ENCODE measurements around the gene RGS9.

RGS9 gene

DNA sequence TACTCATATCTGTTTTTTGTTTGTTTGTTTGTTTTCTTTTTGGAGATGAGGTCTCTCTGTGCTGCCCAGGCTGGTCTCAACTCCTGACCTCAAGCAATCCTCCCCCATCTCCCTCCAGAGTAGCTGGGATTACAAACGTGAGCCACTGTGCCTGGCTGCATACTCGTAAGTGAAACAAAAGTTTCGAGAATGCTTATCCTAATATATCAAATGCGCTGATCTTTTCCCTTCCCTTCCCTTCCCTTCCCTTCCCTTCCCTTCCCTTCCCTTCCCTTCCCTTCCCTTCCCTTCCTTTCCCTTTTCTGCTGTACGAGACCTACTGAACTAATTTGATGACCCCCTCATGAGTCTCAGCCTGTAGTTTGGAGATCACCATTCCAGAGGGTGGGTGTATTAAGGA lies 122.1 kb downstream of the RGS9 start:
- DNase-seq (ENCODE audit: low read depth in 3 of 3), result no peak

GRCh38 chr17:65259696-65260485 lies 122.7 kb downstream of the RGS9 start:
- no peak for DNase-seq (ENCODE audit: low read depth in 3 of 3)

GRCh38 chr17:65260626-65261025 lies 123.5 kb downstream of the RGS9 start:
- DNase-seq (ENCODE audit: low read depth in 3 of 3), result no peak

DNA sequence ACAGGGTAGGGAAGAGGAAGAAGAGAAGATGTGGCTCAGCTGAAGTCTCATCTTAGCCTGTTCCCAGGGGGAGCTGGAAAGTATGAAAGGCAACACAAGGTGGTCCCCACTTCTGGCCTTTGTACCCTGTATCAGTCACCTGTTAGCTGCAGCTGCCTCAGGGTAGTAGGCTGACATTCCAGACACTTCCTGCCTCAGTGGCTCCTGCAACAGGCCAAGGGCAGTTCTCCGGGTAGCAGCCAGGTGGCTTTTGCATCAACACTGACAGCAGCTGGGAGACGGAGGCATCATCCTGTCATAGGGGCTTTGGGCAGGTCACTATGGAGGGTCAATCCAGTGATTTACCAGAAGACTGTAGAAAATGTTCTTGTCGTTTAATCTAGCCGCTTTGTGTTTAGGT lies 124.0 kb downstream of the RGS9 start:
- no peak for DNase-seq (ENCODE audit: low read depth in 3 of 3)

DNA sequence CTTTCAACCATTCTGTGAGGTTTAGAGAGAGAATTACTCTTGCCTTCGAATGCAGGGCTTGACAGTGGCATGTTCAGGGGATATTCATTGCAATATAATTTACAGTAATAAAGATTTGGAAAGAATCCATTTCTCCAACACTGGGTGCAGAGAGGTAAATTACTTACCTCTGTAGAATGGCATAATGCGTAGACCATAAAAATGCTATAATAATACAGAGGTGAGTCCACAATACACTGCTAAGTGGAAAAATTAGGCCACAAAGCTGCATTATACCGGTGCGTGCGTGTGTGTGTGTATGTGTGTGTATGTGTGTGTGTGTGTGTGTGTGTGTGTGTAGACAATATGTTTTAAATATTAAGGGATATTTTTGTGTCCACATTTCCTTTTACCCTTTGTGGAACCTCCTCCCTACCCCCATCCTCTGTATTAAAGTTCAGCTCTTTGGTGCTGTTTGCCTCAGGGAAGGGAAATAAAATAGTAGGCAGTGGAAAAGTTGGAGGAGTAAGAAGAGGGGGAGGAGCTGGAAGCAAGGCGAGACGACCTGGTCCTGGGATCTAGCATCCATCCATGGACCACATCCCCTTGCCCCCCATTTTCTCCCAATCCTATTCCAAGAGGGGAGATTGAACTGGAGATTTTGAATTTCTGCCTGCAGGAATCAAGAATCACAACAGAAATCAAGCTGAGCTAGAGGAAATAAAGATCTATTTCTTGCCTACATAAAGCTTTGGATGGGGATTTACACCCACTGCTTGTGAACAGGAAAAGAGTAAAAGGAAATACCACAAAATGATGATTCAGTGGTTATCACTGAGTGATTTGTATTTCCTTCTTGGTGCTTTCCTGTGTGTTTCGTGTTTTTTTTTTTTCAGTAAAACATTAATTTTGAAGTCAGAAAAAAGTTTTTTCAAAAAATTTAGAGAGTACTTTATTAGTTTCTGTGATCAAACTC lies 124.8 kb downstream of the RGS9 start:
- no peak for DNase-seq (ENCODE audit: low read depth in 3 of 3)

GRCh38 chr17:65265276-65265675 lies 128.1 kb downstream of the RGS9 start:
- no peak for DNase-seq (ENCODE audit: low read depth in 3 of 3)

- DNase-seq (ENCODE audit: low read depth in 3 of 3), result no peak
These were observed 131.7 kb downstream of the RGS9 start for GRCh38 chr17:65268832-65269231.

DNA sequence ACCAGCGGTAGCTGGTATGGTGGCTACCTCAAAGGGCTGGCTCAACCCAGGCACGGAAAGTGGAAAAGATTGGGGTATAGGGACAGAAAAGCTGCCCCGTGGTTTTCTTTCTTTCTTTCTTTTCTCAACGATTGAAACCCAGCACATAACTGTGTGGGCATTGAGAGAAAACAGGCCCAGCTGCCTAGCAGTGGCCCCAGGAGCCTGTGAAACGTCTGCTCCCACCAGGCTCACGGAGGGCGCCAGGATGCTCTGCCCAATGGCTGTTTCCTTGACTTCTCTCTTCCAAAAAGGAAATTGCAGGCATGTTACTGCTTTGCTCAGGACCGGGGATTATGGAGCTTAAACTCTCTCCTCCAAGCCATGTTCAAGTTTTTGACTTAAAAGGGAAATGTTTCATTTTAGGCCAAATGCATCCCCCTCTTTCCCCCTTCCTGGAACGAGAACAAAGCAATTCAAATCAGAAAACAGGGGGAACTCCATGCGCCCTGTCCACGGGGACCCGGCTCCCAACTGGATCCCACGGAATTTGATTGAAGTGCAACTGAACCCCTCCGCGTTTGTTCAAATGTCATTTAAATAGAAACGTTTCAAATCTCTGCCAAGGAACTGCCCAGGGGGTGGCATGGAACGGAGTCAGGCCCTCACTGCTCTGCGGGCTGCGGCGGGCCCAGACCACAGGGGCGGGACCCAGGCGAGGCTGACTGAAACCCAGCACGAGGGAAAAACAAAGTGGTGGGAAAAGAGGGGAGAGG lies 133.5 kb downstream of the RGS9 start:
- no peak for DNase-seq (ENCODE audit: low read depth in 3 of 3)

DNA sequence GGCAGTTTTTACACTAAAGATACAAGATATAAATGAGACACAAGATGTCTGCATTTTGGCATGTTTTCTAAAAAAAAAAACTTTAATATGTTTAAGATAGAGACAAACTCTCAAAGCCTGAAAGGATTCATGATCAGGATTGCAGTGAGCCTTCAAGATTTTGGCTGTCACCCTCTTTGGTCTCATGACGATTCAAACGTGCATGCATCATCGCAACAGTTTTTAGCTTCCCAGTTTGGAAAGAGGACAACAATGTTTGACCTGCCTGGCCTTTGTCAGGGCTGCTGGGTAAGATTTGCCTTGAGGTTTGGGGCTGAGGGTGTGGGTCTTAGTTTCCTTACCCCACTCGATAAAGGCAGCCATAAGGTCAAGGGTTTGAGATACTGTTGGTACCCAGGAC lies 134.1 kb downstream of the RGS9 start:
- no peak for DNase-seq (ENCODE audit: low read depth in 3 of 3)

Measured in stimulated activated CD4-positive, alpha-beta T cell treated with anti-CD3 and anti-CD28 coated beads, TNF-alpha, amount 100 ng/mL, for 48 hours (primary cell).